Raji (cell line): ENCODE measurements around the gene SDC4.
A peak's percentile ranks its signal among the peaks of the same experiment; 100 is the strongest.

ENCODE experiments used
- POLR2A ChIP-seq: IDR thresholded peaks from 2 replicates; pipeline ENCODE4 v1.6.1; 2011; ENCODE audit warnings: low read depth, low read length, control low read depth; ENCODE audit not compliant: insufficient read depth

SDC4 gene

GRCh38 chr20:45370571-45371160 lies 22.4 kb upstream of the SDC4 start:
- TF ChIP-seq POLR2A: no peak

GRCh38 chr20:45368221-45368980 lies 20.2 kb upstream of the SDC4 start:
- TF ChIP-seq POLR2A: 0 out of 2 replicates have a peak, but pooled peaks have one; percentile 22

- TF ChIP-seq POLR2A: no peak
These were observed 18.9 kb upstream of the SDC4 start for GRCh38 chr20:45367126-45367525.

GRCh38 chr20:45366631-45367030 lies 18.4 kb upstream of the SDC4 start:
- TF ChIP-seq POLR2A: no peak

GRCh38 chr20:45366192-45366591 lies 18.0 kb upstream of the SDC4 start:
- no peak for TF ChIP-seq POLR2A

- TF ChIP-seq POLR2A: no peak
These were observed 17.3 kb upstream of the SDC4 start for GRCh38 chr20:45365444-45365970.

GRCh38 chr20:45363611-45364492 lies 15.6 kb upstream of the SDC4 start:
- TF ChIP-seq POLR2A: no peak

GRCh38 chr20:45362804-45363610 lies 14.8 kb upstream of the SDC4 start, which contains the start of gene SYS1:
SYS1 (plus strand) TSS chr20:45363156; CDS start chr20:45363532, 376 bp downstream.
- TF ChIP-seq POLR2A: peak; percentile 82

- no peak for TF ChIP-seq POLR2A
These were observed 13.6 kb upstream of the SDC4 start for GRCh38 chr20:45361793-45362192.

- TF ChIP-seq POLR2A: no peak
These were observed 11.4 kb upstream of the SDC4 start for GRCh38 chr20:45359406-45360148.

- TF ChIP-seq POLR2A: no peak
These were observed 10.8 kb upstream of the SDC4 start for GRCh38 chr20:45359069-45359405.

GRCh38 chr20:45358282-45359068 lies 10.3 kb upstream of the SDC4 start:
- no peak for TF ChIP-seq POLR2A
